ENCODE results near the gene ATAT1. TPM values are rescaled to one million over a fixed set of nuclear protein-coding genes. Genes with fewer than 3 reads are reported as not detected.

The ATAT1 gene
- total and polyA plus RNA-seq, 10 of the 15 experiments (the other 5 are each of a cell fraction or from before 2014, with no cell fraction given), result 1.1 to 14.2 (median 6.9) TPM

GRCh38 chr6:30619561-30619960 is 7.1 kb upstream of the ATAT1 start:
- H3K27ac ChIP-seq (ENCODE audit: control insufficient read depth, insufficient read depth), result no peak overlapping the region

More at GRCh38 chr6:30619561-30619960, 7.1 kb upstream of the ATAT1 start:
- Histone ChIP-seq H3K9ac (ENCODE audit: control insufficient read depth, insufficient read depth, low read length) (no peak overlapping the region), H4K20me1 (ENCODE audit: control insufficient read depth, insufficient read depth) (0 out of 2 replicates have a peak, but pooled peaks cover 2% of the 10 kb centered on the region), H3K4me3 (peak overlapping the region; percentile 80), H3K9me3 (replicated peaks; ENCODE audit: control insufficient read depth, insufficient read depth, low read length) (no peaks in the 10 kb centered on the region; the same call in 2 of the 3 replicates), H2AFZ (ENCODE audit: control insufficient read depth, low read depth, low read length) (no peak overlapping the region), H3K4me1 (ENCODE audit: control insufficient read depth, insufficient read depth, low read length) (peaks cover under 1% of the 10 kb centered on the region; the same call in 1 of the 2 replicates), H3K36me3 (ENCODE audit: control insufficient read depth in 2 of 2, insufficient read depth in 2 of 2, low read length in 1 of 2) (peaks cover 6 to 26% of the 10 kb centered on the region in 2 experiments), H3K4me2 (ENCODE audit: control insufficient read depth, insufficient read depth) (0 out of 2 replicates have a peak overlapping the region, but pooled peaks have one; percentile 1), H3K79me2 (ENCODE audit: control insufficient read depth, insufficient read depth, low read length) (peaks cover 47% of the 10 kb centered on the region), H3K27me3 (replicated peaks in 1 of 2; ENCODE audit: control insufficient read depth in 2 of 2, insufficient read depth in 2 of 2, low read length in 1 of 2) (no peaks in the 10 kb centered on the region)
- ATAC-seq (no peak), FAIRE-seq (no peak), DNase-seq (ENCODE audit: low read depth, low spot score) (no peak)
- intact Hi-C loops (cut with micrococcal nuclease; ENCODE audit: unreplicated experiment) (no loop called here), in situ Hi-C loops (cut with MboI) (loop anchor here (5.0 kb wide), 1 partner anchor 98 kb away; the partner anchor contains the start of gene MDC1)
- ChIA-PET RAD21 (ENCODE audit: unreplicated experiment) (no interaction called here), POLR2A (no interaction called here), CTCF (no interaction called here), SMC1A (ENCODE audit: uncharacterized antibody, unreplicated experiment) (interaction anchor here (2.5 to 2.8 kb wide), 2 partner anchors 54 to 111 kb away, joined by 11 to 12 read pairs; partner anchors contain the start of gene DHX16)
- 98% methylated on average over 11 of the region's 11 CpGs for WGBS (ENCODE audit: insufficient coverage, insufficient replicate concordance, low lambda C conversion rate, missing lambda C conversion rate)
- BruUV-seq (replicated peaks), result no TSS peak
- TF ChIP-seq BMI1 (IDR thresholded peaks at IDR 0.05; ENCODE audit: borderline replicate concordance) (no peak), E2F4 (IDR thresholded peaks at IDR 0.05; ENCODE audit: low read depth, low read length) (no peak), CHD1 (IDR thresholded peaks at IDR 0.05; ENCODE audit: low read depth, low read length) (no peak), NR2F1 (conservative IDR thresholded peaks at IDR 0.05) (no peak), SRF (IDR thresholded peaks at IDR 0.05; ENCODE audit: low read depth in 2 of 2, low read length in 2 of 2) (no peak), CUX1 (IDR thresholded peaks at IDR 0.05; ENCODE audit: insufficient replicate concordance, low read depth, low read length) (no peak), ZNF592 (IDR thresholded peaks at IDR 0.05) (no peak), ZSCAN29 (IDR thresholded peaks at IDR 0.05) (no peak), POU2F2 (IDR thresholded peaks at IDR 0.05; ENCODE audit: borderline replicate concordance, low read depth, low read length) (no peak), ZNF207 (IDR thresholded peaks at IDR 0.05; ENCODE audit: borderline replicate concordance) (no peak), IRF3 (IDR thresholded peaks at IDR 0.05) (no peak)

Data from GM12878 (cell line).